GM19455 (cell line): Measurements from ENCODE around the gene ZC3H4.

Experiments used
- ATAC-seq: cut with Tn5 transposase; IDR thresholded peaks from one replicate; pipeline ENCODE4 v1.9.1; 2021; ENCODE audit not compliant: unreplicated experiment

ZC3H4 gene

GRCh38 chr19:47134545-47134944, 21.0 kb upstream of the ZC3H4 start:
- ATAC-seq: no peak

- ATAC-seq: no peak
Observed at GRCh38 chr19:47133021-47133471, 19.5 kb upstream of the ZC3H4 start.

DNA sequence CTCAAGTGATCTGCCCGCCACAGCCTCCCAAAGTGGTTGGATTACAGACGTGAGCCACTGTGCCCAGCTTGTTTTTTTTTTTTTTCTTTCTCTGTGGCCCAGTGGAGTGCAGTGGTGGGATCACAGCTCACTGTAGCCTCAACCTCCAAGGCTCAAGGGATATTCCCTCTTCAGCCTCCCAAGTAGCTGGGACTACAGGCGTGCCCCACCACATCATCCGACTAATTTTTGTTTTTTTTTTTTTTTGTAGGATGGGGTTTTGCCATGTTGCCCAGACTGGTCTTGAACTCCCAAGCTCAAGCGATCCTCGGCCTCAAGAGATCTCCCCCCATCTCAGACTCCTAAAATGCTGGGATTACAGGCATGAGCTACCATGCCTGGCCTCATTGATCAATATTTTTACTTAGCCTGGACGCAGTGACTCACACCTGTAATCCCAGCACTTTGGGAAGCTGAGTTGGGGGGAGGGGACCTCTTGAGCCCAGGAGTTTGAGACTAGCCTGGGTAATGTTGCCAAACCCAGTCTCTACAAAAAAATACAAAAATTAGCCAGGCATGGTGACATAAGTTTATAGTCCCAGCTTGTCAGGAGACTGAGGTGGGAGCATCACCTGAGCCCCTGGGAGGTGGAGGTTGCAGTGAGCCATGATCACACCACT, 18.7 kb upstream of the ZC3H4 start:
- no peak for ATAC-seq

GRCh38 chr19:47130589-47131227, 17.1 kb upstream of the ZC3H4 start, which contains the start of gene SAE1:
Gene SAE1, plus strand, starts transcription at chr19:47130835. Its CDS starts 96 bp downstream, at chr19:47130931.
- ATAC-seq: peak; percentile 77

DNA sequence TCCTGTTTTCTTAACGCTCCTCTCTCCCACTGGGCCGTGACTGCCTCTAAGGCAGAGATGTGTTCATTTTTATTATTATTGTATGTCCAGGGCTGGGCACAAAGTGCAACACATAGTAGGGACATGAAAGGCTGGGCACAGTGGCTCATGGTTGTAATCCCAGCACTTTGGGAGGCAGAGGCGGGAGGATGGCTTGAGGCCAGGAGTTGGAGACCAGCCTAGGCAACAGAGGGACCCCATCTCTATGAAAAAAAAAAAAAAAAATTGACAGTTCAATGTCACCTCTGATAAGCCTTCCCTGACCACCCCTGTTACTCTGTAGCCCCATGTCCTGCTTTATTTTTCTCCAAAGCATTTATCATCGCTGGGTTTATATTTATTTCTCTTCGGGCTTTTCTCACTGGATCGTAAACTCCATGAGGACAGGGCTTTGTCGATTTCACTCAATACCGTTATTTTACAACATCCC, 16.6 kb upstream of the ZC3H4 start:
- ATAC-seq: no peak

DNA sequence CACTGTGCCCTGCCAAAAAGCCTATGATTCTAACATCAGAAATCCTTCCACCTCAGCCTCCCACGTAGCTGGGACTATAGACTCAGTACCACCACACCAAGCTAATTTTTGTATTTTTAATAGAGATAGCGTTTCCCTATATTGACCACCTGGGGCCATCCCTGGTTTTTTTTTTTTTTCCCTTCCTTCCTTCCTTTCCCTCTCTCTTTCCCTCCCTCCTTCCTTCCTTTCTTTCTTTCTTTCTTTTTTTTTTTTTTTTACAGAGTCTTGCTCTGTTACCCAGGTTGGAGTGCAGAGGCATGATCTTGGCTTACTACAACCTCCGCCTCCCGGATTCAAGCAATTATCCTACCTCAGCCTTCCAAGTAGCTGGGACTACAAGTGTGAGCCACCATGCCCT, 16.0 kb upstream of the ZC3H4 start:
- no peak for ATAC-seq

- no peak for ATAC-seq
Observed at GRCh38 chr19:47125669-47125938, 12.0 kb upstream of the ZC3H4 start.

DNA sequence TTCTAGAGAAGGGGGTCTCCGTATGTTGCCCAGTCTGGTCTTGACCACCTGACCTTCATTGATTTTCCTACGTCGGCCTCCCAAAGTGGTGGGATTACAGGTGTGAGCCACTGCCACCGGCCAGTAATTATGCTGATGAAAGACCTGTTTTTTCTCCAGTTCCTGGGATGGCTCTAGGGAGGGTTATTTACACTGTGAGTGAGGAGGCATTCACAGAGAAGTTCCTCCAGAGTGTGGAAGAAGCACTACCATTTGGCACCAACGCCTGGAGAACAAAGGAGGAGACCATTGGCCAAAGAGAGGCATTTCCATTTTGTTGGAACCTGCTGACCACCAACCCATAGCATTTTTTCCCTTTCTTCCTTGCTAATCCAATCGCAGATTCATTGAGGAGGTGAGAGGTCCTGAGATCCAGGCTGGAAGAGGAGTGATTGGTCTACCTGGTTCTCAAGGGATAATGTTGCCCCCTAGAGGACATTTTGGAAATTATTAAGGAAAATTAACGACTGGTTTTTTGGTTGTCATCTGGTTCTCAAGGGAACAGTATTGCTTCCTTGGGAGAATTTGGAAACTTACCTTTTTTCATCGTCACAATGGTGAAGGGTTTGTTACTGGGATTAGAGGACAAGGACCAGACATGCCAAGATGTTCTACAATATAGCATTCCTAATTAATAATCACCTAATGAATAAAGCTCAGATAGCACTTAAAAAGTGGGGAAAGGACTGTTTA, 11.5 kb upstream of the ZC3H4 start:
- ATAC-seq: no peak

- no peak for ATAC-seq
Observed at GRCh38 chr19:47123406-47123805, 9.8 kb upstream of the ZC3H4 start.

DNA sequence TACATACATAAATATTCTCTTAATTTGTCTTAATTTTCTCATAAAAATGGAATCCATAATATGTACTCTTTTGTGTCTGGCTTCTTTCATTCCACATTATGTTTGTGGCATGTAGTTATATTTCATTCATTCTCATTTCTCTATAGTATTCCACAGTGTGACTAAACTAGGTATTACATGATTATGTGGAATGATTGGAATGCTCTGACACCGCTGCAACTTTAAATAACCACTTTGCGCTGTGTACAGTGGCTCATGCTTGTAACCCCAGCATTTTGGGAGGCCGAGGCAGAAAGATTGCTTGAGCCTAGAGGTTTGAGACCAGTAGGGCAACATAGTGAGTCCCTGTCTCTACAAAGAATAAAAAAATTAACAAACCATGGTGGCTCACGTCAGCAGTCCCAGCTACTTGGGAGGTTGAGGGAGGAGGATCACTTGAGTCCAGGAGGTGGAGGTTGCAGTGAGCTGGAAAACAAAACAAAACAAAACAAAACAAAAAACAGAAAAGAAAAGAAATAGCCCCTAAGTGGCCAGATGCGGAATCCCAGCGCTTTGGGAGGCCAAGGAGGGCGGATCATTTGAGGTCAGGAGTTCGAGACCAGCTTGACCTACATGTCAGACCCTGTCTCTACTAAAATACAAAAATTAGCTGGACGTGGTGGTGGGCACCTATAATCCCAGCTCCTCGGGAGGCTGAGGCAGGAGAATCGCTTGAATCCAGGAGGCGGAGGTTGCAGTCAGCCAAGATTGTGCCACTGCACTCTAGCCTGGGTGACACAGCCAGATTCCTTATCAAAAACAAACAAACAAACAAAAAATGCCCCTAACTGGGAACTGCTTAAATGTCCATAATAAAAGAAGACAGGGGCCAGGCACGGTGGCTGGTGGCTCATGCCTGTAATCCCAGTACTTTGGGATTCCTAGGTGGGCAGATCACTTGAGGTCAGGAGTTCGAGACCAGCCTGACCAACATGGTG, 9.1 kb upstream of the ZC3H4 start:
- no peak for ATAC-seq

GRCh38 chr19:47120470-47121067, 7.0 kb upstream of the ZC3H4 start:
- no peak for ATAC-seq

DNA sequence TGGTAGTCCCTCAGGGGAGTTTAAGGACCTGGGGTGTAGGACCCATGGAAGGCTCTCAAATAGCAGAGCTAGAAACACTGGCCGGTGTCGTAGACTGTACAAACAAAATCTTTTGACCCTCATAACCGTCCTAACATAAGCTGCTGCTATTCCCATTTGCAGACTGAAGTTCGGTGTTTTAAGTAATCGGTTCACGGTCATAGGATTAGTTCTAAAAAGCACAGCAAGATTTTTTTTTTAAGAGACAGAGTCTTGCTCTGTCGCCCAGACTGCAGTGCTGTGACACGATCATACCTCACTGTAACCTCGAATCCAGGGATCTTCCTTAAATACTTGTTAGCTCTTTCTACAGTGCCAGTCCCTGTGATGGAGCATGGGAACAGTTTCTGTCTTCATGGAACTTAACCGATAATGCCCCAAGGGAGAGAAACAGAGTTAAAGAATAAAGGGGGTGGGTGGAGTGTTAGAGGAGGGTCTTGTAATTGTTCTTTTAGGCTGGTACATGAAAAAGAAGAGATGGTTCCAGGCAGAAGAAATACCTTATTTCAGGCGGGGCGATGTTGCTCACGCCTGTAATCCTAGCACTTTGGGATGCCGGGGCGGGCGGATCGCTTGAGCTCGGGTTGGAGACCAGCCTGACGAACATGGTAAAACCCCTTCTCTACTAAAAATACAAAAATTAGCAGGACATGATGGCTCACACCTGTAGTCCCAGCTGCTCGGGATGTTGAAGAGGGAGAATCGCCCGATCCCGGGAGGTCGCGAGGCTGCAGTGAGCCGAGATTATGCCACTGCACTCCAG, 475 bp upstream of the ZC3H4 start:
- no peak for ATAC-seq

- peak; percentile 23 for ATAC-seq
Observed at GRCh38 chr19:47112166-47112996, 1.2 kb downstream of the ZC3H4 start.

GRCh38 chr19:47111682-47112165, 1.9 kb downstream of the ZC3H4 start:
- no peak for ATAC-seq

DNA sequence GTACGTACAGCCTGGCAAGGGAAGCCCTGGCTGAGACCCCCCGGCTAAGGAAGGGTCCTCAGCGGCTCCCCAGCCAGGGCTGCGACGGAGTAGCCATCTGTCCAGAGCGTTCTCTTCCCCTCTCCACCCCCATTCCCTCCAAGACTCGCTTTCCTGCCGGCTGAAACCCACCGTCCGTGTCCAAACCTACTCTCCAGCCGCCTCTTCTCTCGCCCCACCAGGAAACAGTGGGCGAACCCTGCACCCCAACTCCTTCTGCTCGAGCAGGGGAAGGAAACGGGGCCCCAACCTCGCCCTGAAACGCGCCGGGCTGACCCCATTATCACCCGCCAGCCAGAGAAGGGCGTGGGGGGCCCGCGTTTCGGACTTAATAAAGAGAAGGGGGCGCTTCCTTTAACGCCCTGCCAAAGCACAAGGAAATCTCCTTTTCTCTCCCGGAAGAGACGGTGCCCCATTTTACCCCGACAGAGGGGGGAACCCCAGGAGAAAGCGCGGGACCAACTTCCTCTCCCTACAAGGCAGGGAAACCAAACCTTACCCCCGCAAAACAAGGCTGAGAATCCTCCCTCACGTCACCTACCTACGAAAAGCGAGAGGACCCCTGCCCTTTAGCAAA, 2.5 kb downstream of the ZC3H4 start:
- no peak for ATAC-seq

DNA sequence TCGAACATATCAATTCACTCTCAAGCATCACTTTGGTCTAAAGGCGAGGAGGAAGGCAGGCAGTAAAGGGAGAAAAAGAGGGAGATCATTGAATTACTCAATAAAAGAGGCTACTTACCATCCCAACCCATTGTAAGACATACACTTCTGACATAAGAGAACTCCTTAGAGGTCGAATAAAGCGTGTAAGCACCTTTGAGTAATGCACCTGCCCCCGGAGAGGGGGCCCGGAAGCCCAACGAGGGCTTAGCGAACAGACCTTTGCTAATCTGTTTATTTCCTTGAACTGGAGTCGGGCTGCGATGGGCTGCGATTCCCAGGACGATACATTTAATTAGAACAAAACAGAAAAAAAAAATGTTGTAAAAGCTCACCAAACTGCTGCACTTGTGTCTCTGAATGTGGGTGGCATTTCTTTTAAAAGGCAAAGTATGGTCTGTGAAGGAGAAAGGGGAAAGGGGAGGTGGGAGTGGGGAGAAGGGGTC, 3.0 kb downstream of the ZC3H4 start:
- no peak for ATAC-seq

- no peak for ATAC-seq
Observed at GRCh38 chr19:47109541-47110375, 3.8 kb downstream of the ZC3H4 start.
